Body of pancreas (tissue), 4 donors: Measurements from ENCODE around the gene DCLRE1C.

Experiments
- CTCF ChIP-seq, 7 experiments: fragments of 450-650 bp in 4 of 7; fragments of 200-600 bp in 3 of 7; sonication (generic) in 3 of 7; IDR thresholded peaks; one replicate each; pipeline ENCODE4 v1.5.1; 2016 to 2019; ENCODE audit warnings: antibody characterized with exemption in 7 of 7
- POLR2A ChIP-seq, 3 donors: fragments of 450-650 bp; IDR thresholded peaks; one replicate each; pipeline ENCODE4 v1.6.1; 2016; ENCODE audit warnings: antibody characterized with exemption in 3 of 3, mild to moderate bottlenecking in 2 of 3

- TF ChIP-seq CTCF (IDR thresholded peaks at IDR 0.05), result no peak
- no peak for TF ChIP-seq POLR2A (IDR thresholded peaks at IDR 0.05)
These were observed 27.8 kb downstream of the DCLRE1C start for GRCh38 chr10:14926061-14926470.
